MM.1S (cell line): ENCODE measurements around the gene GFI1B.

Experiments used
- DNase-seq: peaks from one replicate; pipeline ENCODE4 v3.0.0-alpha.2; 2015
- H2AFZ ChIP-seq: fragments of 300-600 bp; sonication (generic); 2 replicates; pipeline ENCODE4 v1.6.0; 2016; ENCODE audit warnings: antibody characterized with exemption, low read length
- H3F3A ChIP-seq: fragments of 300-600 bp; sonication (generic); 2 replicates; pipeline ENCODE4 v1.6.1; 2016; ENCODE audit warnings: mild to moderate bottlenecking, antibody characterized with exemption, low read length, moderate library complexity, mixed read lengths; ENCODE audit not compliant: insufficient read depth
- H3K27ac ChIP-seq: fragments of 300-600 bp; sonication (generic); 2 replicates; pipeline ENCODE4 v1.5.1; 2016; ENCODE audit warnings: mild to moderate bottlenecking, low read length
- H3K27me3 ChIP-seq: fragments of 300-600 bp; sonication (generic); replicated peaks from 2 replicates; pipeline ENCODE4 v1.6.0; 2016; ENCODE audit warnings: low read length; ENCODE audit not compliant: insufficient read depth
- H3K36me3 ChIP-seq: fragments of 300-600 bp; sonication (generic); replicated peaks from 2 replicates; pipeline ENCODE4 v1.6.1; 2016; ENCODE audit warnings: mild to moderate bottlenecking, low read length, mixed read lengths; ENCODE audit not compliant: insufficient read depth
- H3K4me1 ChIP-seq: fragments of 300-600 bp; sonication (generic); 2 replicates; pipeline ENCODE4 v1.6.1; 2016; ENCODE audit warnings: low read length, mixed read lengths
- H3K4me2 ChIP-seq: fragments of 300-600 bp; sonication (generic); 2 replicates; pipeline ENCODE4 v1.6.0; 2016; ENCODE audit warnings: low read depth, low read length
- H3K4me3 ChIP-seq: fragments of 300-600 bp; sonication (generic); 2 replicates; pipeline ENCODE4 v1.5.1; 2016; ENCODE audit warnings: low read length, mixed read lengths
- H3K79me2 ChIP-seq: fragments of 300-600 bp; sonication (generic); 2 replicates; pipeline ENCODE4 v1.6.1; 2016; ENCODE audit warnings: mixed run types, low read length, mixed read lengths
- H3K9ac ChIP-seq: fragments of 300-600 bp; sonication (generic); 2 replicates; pipeline ENCODE4 v1.6.1; 2016; ENCODE audit warnings: low read length, mixed read lengths
- H3K9me2 ChIP-seq: fragments of 300-600 bp; sonication (generic); replicated peaks from 2 replicates; pipeline ENCODE4 v1.6.1; 2016; ENCODE audit warnings: mild to moderate bottlenecking, low read length, mixed read lengths; ENCODE audit not compliant: insufficient read depth
- H3K9me3 ChIP-seq: fragments of 300-600 bp; sonication (generic); replicated peaks from 2 replicates; pipeline ENCODE4 v1.6.1; 2016; ENCODE audit warnings: mild to moderate bottlenecking, low read length, mixed read lengths; ENCODE audit not compliant: insufficient read depth
- H4K20me1 ChIP-seq: fragments of 300-600 bp; sonication (generic); 2 replicates; pipeline ENCODE4 v1.6.1; 2016; ENCODE audit warnings: mild to moderate bottlenecking, low read length, moderate library complexity, mixed read lengths; ENCODE audit not compliant: insufficient read depth
- CTCF ChIP-seq: fragments of 300-600 bp; sonication (generic); IDR thresholded peaks from 2 replicates; pipeline ENCODE4 v1.5.1; 2016; ENCODE audit warnings: antibody characterized with exemption, low read length, mixed read lengths
- EZH2 ChIP-seq: fragments of 300-600 bp; sonication (generic); optimal IDR thresholded peaks from 2 replicates; pipeline ENCODE3; 2017; ENCODE audit warnings: low read depth, mild to moderate bottlenecking, antibody characterized with exemption, low read length, mixed read lengths
- EZH2phosphoT487 ChIP-seq: fragments of 300-600 bp; sonication (generic); IDR thresholded peaks from 2 replicates; pipeline ENCODE4 v1.6.1; 2018; ENCODE audit warnings: antibody characterized with exemption, low read length

The GFI1B gene

GRCh38 chr9:133004091-133004998 is 25.9 kb downstream of the GFI1B start:
- no peak overlapping the region for H3K27ac ChIP-seq
- no peaks in the 10 kb centered on the region for H3K36me3 ChIP-seq
- TF ChIP-seq EZH2 (no peak), EZH2phosphoT487 (no peak), CTCF (no peak)
- H3K4me1 ChIP-seq, result no peaks in the 10 kb centered on the region
- no peak overlapping the region for H3K4me2 ChIP-seq
- H2AFZ ChIP-seq, result no peak overlapping the region
- H3K9ac ChIP-seq, result no peak overlapping the region
- H3K9me3 ChIP-seq, result no peaks in the 10 kb centered on the region
- H3K4me3 ChIP-seq, result no peak overlapping the region
- DNase-seq, result no peak
- H3F3A ChIP-seq, result no peaks in the 10 kb centered on the region
- H3K79me2 ChIP-seq, result no peaks in the 10 kb centered on the region
- no peaks in the 10 kb centered on the region for H4K20me1 ChIP-seq
- H3K27me3 ChIP-seq, result peaks cover 95% of the 10 kb centered on the region
- no peaks in the 10 kb centered on the region for H3K9me2 ChIP-seq

DNA sequence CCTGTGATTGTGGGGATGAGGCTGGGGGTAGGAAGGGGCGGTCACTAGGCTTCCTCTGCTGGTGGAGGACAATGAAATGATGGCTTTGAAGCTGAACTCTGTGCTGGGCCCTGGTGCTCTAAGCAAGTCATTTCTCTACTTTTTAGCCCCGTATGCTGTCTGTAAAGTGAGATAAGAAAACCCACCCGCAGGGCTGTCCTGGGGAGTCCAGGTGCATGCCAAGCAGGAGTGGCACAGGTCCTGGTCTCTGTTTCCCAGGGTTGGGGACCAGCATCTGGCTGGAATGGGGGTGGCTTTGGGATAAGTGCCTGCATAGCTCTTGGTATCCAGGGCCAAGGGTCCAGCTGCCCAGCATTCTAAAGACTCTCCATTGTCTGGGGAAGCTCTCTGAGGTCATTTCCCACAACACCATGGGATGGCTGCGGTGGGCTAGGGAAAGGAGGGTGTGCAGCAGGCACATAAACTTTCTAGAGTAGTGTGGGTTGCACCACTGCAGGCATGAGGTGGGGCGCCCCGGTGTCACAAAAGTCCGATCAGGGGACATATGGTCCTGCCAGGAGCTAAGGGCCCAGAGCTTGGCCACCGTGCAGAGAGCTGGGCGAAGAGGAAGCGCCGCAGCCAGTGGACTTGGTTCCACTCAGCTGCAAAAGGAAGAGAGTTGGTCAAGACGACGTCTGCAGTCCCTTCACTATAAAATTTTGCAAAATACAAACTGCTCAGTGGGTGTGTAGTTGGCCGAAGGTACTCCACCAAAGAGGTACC is 26.7 kb downstream of the GFI1B start:
- no peaks in the 10 kb centered on the region for H3K9me3 ChIP-seq
- no peak overlapping the region for H3K27ac ChIP-seq
- no peaks in the 10 kb centered on the region for H3K36me3 ChIP-seq
- no peaks in the 10 kb centered on the region for H3K79me2 ChIP-seq
- H3K4me1 ChIP-seq, result no peaks in the 10 kb centered on the region
- H3K9ac ChIP-seq, result no peak overlapping the region
- H3F3A ChIP-seq, result no peaks in the 10 kb centered on the region
- H3K27me3 ChIP-seq, result peaks cover 95% of the 10 kb centered on the region
- H3K4me2 ChIP-seq, result no peak overlapping the region
- H4K20me1 ChIP-seq, result no peaks in the 10 kb centered on the region
- no peak for DNase-seq
- no peak overlapping the region for H2AFZ ChIP-seq
- no peaks in the 10 kb centered on the region for H3K9me2 ChIP-seq
- no peak for TF ChIP-seq EZH2phosphoT487
- no peak for TF ChIP-seq EZH2
- TF ChIP-seq CTCF, result no peak
- no peak overlapping the region for H3K4me3 ChIP-seq

DNA sequence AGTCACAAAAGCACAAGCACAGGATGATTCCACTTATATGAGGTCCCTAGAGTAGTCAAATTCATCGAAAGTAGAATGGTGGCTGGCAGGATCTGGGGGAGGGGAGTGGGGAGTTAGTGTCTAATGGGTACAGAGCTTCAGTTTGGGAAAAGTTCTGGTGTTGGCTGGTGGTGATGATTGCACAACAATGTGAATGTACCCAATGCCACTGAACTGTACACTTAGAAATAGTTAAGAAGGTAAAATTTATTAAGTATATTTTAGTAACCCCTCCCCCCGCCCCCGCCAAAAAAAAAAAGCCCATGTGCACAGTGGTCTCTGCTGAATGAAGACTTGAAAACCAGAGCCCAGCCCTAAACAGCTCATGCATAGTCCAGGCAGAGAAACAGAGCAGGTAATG is 27.5 kb downstream of the GFI1B start:
- Histone ChIP-seq H3K27me3 (peaks cover 93% of the 10 kb centered on the region), H4K20me1 (no peaks in the 10 kb centered on the region)
- TF ChIP-seq EZH2, result no peak

More for the DNA sequence above, 27.5 kb downstream of the GFI1B start:
- no peaks in the 10 kb centered on the region for H3K9me3 ChIP-seq
- no peaks in the 10 kb centered on the region for H3K4me1 ChIP-seq
- H3K9me2 ChIP-seq, result no peaks in the 10 kb centered on the region
- no peak overlapping the region for H3K4me2 ChIP-seq
- no peaks in the 10 kb centered on the region for H3K36me3 ChIP-seq
- no peaks in the 10 kb centered on the region for H3F3A ChIP-seq
- H2AFZ ChIP-seq, result no peak overlapping the region
- no peak overlapping the region for H3K27ac ChIP-seq
- DNase-seq, result no peak
- H3K79me2 ChIP-seq, result no peaks in the 10 kb centered on the region
- no peak overlapping the region for H3K4me3 ChIP-seq
- no peak overlapping the region for H3K9ac ChIP-seq
